K562 (cell line): ENCODE data around the gene LYAR. TPM values are rescaled to one million over a fixed set of nuclear protein-coding genes. Genes with fewer than 3 reads are reported as not detected.

ENCODE experiments used
- BCL6 ChIP-seq: fragments of 250-450 bp; sonication (Bioruptor Pico); IDR thresholded peaks from 2 replicates; pipeline ENCODE4 v1.4.0; 2020
- CREM ChIP-seq: IDR thresholded peaks from 2 replicates; pipeline ENCODE4 v1.6.1; 2014; ENCODE audit warnings: antibody characterized with exemption, low read depth
- KLF6 ChIP-seq: fragments of 250-450 bp; sonication (Bioruptor Pico); IDR thresholded peaks from 2 replicates; pipeline ENCODE4 v1.4.0; 2020; ENCODE audit warnings: mild to moderate bottlenecking, moderate library complexity, borderline replicate concordance
- MYNN ChIP-seq, 2 experiments: sonication (generic); formaldehyde crosslinking in 1 of 2; IDR thresholded peaks; 2 replicates each; pipeline versions ENCODE4 v1.5.0 to v1.6.1; 2016 to 2020; ENCODE audit warnings: antibody characterized with exemption in 1 of 2, missing genetic modification reagents in 1 of 2
- SMAD2 ChIP-seq: fragments of 150-350 bp; IDR thresholded peaks from 2 replicates; pipeline ENCODE4 v1.6.1; 2014; ENCODE audit warnings: low read depth, mild to moderate bottlenecking, low read length
- SMAD3 ChIP-seq: fragments of 450-650 bp; formaldehyde crosslinking; conservative IDR thresholded peaks from 2 replicates; pipeline ENCODE4 v1.4.0; 2020; ENCODE audit warnings: mild to moderate bottlenecking
- ZBTB7A ChIP-seq: IDR thresholded peaks from 2 replicates; pipeline ENCODE4 v1.6.1; 2011; ENCODE audit warnings: low read depth, mild to moderate bottlenecking, low read length, moderate library complexity, borderline replicate concordance; ENCODE audit not compliant: control insufficient read depth
- ZC3H8 ChIP-seq: fragments of 450-650 bp; IDR thresholded peaks from 2 replicates; pipeline ENCODE4 v1.6.1; 2017
- ZKSCAN8 ChIP-seq: fragments of 200-800 bp; sonication (Bioruptor generic); IDR thresholded peaks from 2 replicates; pipeline ENCODE4 v1.6.1; 2016; ENCODE audit warnings: missing genetic modification characterization, missing compliant biosample characterization
- ZNF146 ChIP-seq: IDR thresholded peaks from one replicate; pipeline ENCODE4 v1.6.1; 2018; ENCODE audit warnings: missing compliant biosample characterization; ENCODE audit not compliant: unreplicated experiment
- ZNF274 ChIP-seq: IDR thresholded peaks from 2 replicates; pipeline ENCODE4 v1.6.1; 2011; ENCODE audit warnings: low read depth, mild to moderate bottlenecking, low read length, moderate library complexity, borderline replicate concordance
- ZNF764 ChIP-seq: fragments of 250-450 bp; sonication (Bioruptor Pico); IDR thresholded peaks from 2 replicates; pipeline ENCODE4 v1.4.0; 2020; ENCODE audit warnings: low read depth, mild to moderate bottlenecking, moderate library complexity
- polyA plus RNA-seq, 8 experiments: library from polyadenylated mRNA; depleted of rRNA in 4 of 8; stranded (reverse) in 5 of 8; unstranded in 3 of 8; fragments of >200 nt; fragmentation: Nextera tagmentation in 2 of 8; fragmentation: Illumina TruSeq in 1 of 8; extraction: Ambion mirVana in 2 of 8; extraction: Trizol in 1 of 8; gene quantifications; 2 replicates each; pipeline versions ENCODE4 v1.2.1 to v1.2.3, GENCODE V29; 2011 to 2014; ENCODE audit warnings: inconsistent platforms in 1 of 8, missing spikeins in 1 of 8
- total RNA-seq, 7 experiments: library from RNA; depleted of rRNA in 6 of 7; stranded (reverse); fragments of >200 nt in 6 of 7; fragmentation: Illumina TruSeq in 2 of 7; extraction: Trizol in 2 of 7; gene quantifications; 2 replicates each; pipeline versions ENCODE4 v1.2.1 to v1.2.3, GENCODE V29; 2011 to 2021; ENCODE audit warnings: low replicate concordance in 1 of 7
- TF ChIP-seq, protein P1 (sequence below): sonication (generic); formaldehyde crosslinking; IDR thresholded peaks from 2 replicates; pipeline ENCODE4 v1.8.1; 2023; ENCODE audit warnings: mild to moderate bottlenecking, missing genetic modification reagents
- TF ChIP-seq, protein P2 (sequence below): fragments of 450-650 bp; IDR thresholded peaks from 2 replicates; pipeline ENCODE4 v1.6.1; 2018; ENCODE audit not compliant: partially characterized antibody
- TF ChIP-seq, protein P3 (sequence below): sonication (generic); formaldehyde crosslinking; IDR thresholded peaks from 2 replicates; pipeline ENCODE4 v1.8.0; 2022; ENCODE audit warnings: missing genetic modification reagents, mild to moderate bottlenecking, borderline replicate concordance
- TF ChIP-seq, protein P4 (sequence below): IDR thresholded peaks from 2 replicates; pipeline ENCODE4 v1.6.1; 2016; ENCODE audit warnings: missing genetic modification characterization, missing compliant biosample characterization
- TF ChIP-seq, protein P5 (sequence below): sonication (generic); formaldehyde crosslinking; IDR thresholded peaks from 2 replicates; pipeline ENCODE4 v1.8.1; 2022; ENCODE audit warnings: missing genetic modification reagents

The LYAR gene
- total and polyA plus RNA-seq, 9 of the 15 experiments (the other 6 are each of a cell fraction or from before 2014, with no cell fraction given): 28.3 to 172 (median 127) TPM

DNA sequence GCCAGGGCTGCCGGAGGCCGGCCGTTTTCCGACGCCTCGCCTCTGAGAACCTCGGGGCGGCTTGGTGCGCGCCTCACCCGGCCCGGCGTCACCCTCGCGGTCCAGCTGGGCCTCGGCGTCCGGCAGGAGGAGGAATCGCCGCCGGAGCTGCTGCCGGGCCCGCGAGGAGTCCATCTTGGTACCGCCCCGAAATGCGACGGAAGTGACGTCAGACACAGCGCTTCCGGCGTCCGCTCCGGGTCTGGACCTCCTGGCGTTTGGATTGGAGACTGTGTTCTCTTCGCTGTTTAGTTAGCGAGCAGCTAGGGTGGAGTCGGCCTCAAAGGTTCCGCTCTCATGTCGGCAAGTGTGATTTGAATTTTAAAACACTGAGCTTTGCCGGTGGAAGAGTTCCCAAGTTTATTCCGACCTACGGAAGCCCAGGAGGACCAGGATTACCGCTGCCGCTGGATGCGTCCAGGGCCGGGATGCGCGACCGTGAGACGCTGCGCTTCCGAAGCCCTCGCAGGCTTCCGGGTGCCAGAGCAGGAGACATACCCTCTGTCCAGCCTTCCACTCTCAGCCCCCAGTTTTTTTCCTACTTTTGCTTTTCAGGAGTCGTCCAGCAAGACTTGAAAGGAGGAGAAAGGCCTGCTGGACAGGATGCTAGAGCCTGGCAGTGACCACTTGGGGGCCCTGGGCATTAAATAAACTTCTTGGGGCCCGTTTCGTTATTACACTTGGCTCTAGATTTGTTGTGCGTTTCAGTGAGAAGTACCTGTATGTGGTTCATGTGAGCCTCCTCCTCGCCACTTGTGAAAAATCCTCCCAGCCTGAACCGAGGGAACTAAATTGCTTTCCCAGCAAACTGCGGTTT is 41.7 kb downstream of the LYAR start, which contains the start of gene TMEM128 (continued):
- TF ChIP-seq, protein P1, sequence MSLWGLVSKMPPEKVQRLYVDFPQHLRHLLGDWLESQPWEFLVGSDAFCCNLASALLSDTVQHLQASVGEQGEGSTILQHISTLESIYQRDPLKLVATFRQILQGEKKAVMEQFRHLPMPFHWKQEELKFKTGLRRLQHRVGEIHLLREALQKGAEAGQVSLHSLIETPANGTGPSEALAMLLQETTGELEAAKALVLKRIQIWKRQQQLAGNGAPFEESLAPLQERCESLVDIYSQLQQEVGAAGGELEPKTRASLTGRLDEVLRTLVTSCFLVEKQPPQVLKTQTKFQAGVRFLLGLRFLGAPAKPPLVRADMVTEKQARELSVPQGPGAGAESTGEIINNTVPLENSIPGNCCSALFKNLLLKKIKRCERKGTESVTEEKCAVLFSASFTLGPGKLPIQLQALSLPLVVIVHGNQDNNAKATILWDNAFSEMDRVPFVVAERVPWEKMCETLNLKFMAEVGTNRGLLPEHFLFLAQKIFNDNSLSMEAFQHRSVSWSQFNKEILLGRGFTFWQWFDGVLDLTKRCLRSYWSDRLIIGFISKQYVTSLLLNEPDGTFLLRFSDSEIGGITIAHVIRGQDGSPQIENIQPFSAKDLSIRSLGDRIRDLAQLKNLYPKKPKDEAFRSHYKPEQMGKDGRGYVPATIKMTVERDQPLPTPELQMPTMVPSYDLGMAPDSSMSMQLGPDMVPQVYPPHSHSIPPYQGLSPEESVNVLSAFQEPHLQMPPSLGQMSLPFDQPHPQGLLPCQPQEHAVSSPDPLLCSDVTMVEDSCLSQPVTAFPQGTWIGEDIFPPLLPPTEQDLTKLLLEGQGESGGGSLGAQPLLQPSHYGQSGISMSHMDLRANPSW (CRISPR knock-in tag): no peak; the same call in 1 of the 2 replicates
- TF ChIP-seq, protein P2, sequence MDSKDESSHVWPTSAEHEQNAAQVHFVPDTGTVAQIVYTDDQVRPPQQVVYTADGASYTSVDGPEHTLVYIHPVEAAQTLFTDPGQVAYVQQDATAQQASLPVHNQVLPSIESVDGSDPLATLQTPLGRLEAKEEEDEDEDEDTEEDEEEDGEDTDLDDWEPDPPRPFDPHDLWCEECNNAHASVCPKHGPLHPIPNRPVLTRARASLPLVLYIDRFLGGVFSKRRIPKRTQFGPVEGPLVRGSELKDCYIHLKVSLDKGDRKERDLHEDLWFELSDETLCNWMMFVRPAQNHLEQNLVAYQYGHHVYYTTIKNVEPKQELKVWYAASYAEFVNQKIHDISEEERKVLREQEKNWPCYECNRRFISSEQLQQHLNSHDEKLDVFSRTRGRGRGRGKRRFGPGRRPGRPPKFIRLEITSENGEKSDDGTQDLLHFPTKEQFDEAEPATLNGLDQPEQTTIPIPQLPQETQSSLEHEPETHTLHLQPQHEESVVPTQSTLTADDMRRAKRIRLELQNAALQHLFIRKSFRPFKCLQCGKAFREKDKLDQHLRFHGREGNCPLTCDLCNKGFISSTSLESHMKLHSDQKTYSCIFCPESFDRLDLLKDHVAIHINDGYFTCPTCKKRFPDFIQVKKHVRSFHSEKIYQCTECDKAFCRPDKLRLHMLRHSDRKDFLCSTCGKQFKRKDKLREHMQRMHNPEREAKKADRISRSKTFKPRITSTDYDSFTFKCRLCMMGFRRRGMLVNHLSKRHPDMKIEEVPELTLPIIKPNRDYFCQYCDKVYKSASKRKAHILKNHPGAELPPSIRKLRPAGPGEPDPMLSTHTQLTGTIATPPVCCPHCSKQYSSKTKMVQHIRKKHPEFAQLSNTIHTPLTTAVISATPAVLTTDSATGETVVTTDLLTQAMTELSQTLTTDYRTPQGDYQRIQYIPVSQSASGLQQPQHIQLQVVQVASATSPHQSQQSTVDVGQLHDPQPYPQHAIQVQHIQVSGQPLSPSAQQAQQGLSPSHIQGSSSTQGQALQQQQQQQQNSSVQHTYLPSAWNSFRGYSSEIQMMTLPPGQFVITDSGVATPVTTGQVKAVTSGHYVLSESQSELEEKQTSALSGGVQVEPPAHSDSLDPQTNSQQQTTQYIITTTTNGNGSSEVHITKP: peak; percentile 50
- TF ChIP-seq MYNN (IDR thresholded peaks at IDR 0.05) (no peak), MYNN (CRISPR knock-in tag; IDR thresholded peaks at IDR 0.05) (no peak), KLF6 (no peak), ZNF764 (CRISPR knock-in tag) (no peak), CREM (peak; percentile 98), ZBTB7A (no peak), SMAD2 (no peak), ZKSCAN8 (CRISPR knock-in tag) (no peak), BCL6 (CRISPR knock-in tag) (no peak), ZNF146 (CRISPR knock-in tag) (no peak), ZNF274 (no peak), ZC3H8 (no peak), SMAD3 (CRISPR knock-in tag) (no peak)
- TF ChIP-seq, protein P3, sequence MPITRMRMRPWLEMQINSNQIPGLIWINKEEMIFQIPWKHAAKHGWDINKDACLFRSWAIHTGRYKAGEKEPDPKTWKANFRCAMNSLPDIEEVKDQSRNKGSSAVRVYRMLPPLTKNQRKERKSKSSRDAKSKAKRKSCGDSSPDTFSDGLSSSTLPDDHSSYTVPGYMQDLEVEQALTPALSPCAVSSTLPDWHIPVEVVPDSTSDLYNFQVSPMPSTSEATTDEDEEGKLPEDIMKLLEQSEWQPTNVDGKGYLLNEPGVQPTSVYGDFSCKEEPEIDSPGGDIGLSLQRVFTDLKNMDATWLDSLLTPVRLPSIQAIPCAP (CRISPR knock-in tag): 0 out of 2 replicates have a peak, but pooled peaks have one; percentile 5
- TF ChIP-seq, protein P4, sequence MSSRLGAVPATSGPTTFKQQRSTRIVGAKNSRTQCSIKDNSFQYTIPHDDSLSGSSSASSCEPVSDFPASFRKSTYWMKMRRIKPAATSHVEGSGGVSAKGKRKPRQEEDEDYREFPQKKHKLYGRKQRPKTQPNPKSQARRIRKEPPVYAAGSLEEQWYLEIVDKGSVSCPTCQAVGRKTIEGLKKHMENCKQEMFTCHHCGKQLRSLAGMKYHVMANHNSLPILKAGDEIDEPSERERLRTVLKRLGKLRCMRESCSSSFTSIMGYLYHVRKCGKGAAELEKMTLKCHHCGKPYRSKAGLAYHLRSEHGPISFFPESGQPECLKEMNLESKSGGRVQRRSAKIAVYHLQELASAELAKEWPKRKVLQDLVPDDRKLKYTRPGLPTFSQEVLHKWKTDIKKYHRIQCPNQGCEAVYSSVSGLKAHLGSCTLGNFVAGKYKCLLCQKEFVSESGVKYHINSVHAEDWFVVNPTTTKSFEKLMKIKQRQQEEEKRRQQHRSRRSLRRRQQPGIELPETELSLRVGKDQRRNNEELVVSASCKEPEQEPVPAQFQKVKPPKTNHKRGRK: no peak
- TF ChIP-seq, protein P5, sequence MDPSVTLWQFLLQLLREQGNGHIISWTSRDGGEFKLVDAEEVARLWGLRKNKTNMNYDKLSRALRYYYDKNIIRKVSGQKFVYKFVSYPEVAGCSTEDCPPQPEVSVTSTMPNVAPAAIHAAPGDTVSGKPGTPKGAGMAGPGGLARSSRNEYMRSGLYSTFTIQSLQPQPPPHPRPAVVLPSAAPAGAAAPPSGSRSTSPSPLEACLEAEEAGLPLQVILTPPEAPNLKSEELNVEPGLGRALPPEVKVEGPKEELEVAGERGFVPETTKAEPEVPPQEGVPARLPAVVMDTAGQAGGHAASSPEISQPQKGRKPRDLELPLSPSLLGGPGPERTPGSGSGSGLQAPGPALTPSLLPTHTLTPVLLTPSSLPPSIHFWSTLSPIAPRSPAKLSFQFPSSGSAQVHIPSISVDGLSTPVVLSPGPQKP (CRISPR knock-in tag): no peak
